NCI-H345 (cell line): ENCODE measurements around the gene CRLF2.
"Not testable (repeated sequence)": the region's sequence is repeated elsewhere in the genome, so short reads cannot be mapped to it uniquely, and the experiment has no call there.

Experiments used
- DNase-seq: peaks from one replicate; lab custom pipeline; 2025; lab: John Stamatoyannopoulos, UW

CRLF2 gene

GRCh38 chrX:1213971-1214370, 1.5 kb upstream of the CRLF2 start:
- DNase-seq: no peak

GRCh38 chrX:1210844-1211243, 1.6 kb downstream of the CRLF2 start:
- no peak for DNase-seq

- DNase-seq: no peak
Observed at GRCh38 chrX:1207496-1208025, 4.9 kb downstream of the CRLF2 start.

GRCh38 chrX:1205681-1206611, 6.5 kb downstream of the CRLF2 start:
- no peak for DNase-seq

DNA sequence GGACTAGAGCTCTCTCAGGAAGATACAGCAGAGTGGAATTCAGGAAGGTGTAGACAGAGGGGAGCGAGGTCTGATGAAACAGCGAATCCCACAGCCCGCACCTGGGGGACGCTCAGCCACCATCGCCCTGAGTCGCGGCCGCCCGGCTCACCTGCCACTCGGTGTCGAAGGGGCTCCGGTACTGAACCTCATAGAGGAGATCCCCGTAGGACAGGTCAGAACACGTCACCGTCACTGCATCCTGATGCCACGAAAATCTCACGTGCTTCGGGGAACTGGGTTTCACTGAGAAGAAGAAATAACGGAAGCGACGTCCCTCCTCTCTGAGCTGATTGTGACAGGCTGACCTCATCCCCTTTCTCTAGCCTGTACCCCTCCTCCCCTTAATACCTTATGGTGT, 10.2 kb downstream of the CRLF2 start:
- no peak for DNase-seq

GRCh38 chrX:1196436-1196835, 16.0 kb downstream of the CRLF2 start:
- DNase-seq: no peak

DNA sequence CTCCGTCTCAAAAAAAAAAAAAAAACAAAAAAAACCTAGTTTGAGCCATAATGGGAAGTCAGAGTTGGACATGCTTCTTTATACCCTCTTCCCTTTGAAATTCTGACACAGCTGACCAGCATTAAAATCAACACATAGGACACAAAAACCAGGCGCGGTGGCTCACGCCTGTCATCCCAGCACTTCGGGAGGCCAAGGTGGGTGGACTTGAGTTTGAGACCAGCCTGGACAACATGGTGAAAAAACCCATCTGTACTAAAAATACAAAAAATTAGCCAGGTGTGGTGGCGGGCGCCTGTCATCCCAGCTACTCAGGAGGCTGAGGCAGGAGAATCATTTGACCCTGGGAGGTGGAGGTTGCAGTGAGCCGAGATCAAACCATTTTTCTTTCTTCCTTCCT, 20.3 kb downstream of the CRLF2 start:
- DNase-seq: not testable (repeated sequence)

DNA sequence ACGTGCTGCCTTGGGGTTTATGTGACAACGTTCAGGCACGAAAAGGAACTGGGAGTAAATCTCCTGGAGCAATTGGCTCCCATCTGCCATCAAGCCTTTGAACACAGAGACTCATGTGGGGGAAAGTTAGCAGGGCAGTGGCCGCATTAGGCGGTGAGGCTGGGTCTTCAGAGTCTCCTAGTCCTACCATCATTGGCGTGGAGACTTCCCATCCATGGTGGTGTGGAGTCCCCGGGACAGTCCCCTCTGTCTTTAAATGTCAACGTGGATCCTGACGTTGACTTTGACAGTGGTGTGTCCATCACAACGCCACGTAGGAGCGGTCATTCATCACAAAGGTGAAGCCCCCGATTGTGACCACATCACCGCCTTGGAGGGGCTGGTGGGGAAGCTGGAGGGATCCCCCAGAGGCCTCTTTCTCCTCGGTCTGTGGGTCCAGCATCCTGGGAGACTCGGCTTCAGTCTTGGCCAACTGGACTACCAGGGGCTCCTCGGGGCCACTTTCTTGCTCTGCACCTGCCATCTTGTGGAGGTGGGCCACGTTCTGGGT, 21.8 kb downstream of the CRLF2 start:
- no peak for DNase-seq

DNA sequence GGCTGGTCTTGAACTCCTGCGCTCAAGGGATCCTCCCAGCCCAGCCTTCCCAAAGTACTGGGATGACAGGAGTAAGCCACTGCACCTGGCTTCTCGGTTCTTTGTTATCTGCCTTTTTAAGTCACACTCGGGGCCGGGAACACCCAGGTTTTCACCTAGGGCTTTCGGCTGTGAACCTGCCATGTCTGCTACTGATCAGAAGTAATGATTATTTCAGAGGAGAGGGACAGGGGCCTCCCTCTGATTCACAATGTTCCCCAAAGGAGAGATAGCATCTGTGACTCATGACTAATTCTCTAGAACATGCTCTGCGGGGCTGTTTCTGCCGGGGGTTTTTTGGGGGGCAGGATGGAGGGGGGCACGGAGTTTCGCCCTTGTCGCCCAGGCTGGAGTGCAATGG, 26.9 kb downstream of the CRLF2 start:
- DNase-seq: no peak

- DNase-seq: no peak
Observed at GRCh38 chrX:1182211-1182610, 30.2 kb downstream of the CRLF2 start.

- DNase-seq: not testable (repeated sequence)
Observed at GRCh38 chrX:1181661-1182060, 30.8 kb downstream of the CRLF2 start.

DNA sequence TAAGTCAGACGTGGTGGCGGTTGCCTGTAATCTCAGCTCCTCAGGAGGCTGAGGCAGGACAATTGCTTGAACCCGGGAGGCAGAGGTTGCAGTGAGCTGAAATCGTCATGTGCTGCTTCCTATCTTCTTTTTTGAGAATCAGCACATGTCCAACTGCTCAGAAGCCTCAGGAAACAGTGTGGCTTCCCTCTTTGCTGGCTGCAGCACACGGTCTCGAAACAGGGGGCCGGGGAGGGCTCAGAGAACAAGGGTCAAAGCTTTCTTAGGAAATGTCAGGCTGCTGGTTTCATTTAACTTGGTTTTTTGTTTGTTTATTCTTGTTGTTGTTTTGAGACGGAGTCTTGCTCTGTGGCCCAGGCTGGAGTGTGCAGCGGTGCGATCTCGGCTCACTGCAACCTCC, 31.3 kb downstream of the CRLF2 start:
- no peak for DNase-seq

DNA sequence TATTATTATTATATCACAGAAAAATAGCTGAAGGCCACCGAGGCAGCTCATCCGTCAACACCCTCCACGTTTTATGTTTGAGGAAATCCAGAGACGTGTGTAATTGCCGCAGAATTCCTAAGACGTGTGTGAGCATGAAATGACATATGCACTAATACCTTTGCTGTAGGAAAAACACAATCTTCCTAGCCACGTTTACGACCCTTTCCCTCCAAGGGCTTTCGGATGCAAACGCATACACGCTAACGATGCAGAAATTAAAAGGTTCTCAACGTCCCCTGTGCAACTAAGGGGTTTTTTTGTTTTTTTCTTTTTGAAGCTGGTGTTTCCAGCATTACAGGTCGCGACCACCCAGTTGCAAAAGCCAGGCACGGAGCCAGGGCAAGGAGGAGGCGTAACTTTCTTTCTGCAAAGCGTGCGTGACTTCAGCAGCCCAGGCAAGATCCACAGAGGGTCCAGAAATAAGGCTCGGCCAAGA, 33.8 kb downstream of the CRLF2 start:
- DNase-seq: no peak

- DNase-seq: not testable (repeated sequence)
Observed at GRCh38 chrX:1176531-1177320, 35.7 kb downstream of the CRLF2 start.

DNA sequence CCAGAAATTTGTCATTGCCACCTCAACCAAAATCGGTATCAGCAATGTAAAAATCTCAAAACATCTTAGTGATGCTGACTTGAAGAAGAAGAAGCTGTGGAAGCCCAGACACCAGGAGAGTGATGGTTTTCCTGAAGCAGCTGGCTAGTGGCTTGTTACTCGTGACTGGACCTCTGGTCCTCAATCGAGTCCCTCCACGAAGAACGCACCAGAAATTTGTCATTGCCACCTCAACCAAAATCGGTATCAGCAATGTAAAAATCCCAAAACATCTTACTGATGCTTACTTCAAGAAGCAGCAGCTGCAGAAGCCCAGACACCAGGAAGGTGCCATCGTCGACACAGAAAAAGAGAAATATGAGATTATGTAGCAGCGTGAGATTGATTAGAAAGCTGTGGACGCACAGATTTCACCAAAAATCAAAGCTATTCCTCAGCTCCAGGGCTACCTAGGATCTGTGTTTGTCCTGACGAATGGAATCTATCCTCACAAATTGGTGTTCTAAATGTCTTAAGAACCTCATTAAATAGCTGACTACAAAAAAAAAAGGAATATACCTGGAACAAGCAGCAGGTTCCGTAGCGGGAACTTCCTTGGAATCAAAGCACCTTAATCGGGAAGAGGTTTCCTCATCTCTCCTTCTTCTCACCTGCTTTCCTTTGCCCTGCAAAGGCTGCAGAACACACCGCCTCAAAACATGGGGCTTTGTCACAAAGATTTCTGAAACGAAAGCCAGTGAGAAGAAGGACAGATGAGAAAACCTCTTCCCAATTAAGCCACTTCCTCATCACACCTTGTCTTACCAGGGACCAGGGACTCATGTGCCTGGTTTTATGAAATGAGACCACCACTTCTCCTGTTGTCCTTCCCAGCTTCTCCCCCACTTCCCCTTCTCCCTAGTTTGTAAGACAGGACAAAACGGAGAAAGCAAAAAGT, 37.6 kb downstream of the CRLF2 start:
- not testable (repeated sequence) for DNase-seq

DNA sequence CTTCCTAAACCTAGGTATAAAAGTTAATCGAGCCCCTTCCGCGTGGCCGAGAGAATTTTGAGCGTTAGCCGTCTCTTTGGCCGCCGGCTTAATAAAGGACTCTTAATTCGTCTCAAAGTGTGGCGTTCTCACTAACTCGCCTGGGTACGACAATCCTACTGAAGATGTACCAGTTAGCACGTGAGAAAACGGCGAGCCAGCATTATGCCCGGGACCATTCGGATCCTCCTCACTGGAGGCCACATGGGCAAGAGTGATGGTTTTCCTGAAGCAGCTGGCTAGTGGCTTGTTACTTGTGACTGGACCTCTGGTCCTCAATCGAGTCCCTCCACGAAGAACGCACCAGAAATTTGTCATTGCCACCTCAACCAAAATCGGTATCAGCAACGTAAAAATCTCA, 39.0 kb downstream of the CRLF2 start:
- not testable (repeated sequence) for DNase-seq

- DNase-seq: no peak
Observed at GRCh38 chrX:1172496-1172895, 40.0 kb downstream of the CRLF2 start.

GRCh38 chrX:1171915-1172314, 40.5 kb downstream of the CRLF2 start:
- not testable (repeated sequence) for DNase-seq

DNA sequence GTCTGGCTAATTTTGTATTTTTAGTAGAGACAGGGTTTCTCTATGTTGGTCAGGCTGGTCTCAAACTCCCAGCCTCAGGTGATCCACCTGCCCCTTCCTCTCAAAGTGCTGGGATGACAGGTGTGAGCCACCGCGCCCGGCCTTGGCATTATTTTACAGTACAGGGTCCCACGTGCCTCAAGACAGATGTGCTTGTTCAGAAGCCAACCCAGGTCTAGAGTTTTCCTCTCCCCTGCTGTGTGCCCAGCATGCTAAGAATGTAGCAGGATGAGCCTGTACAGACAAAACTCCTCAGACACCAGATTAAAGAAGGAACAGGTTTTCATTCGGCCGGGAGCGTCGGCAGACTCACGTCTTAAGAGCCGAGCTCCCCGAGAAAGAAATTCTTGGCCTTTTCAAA, 42.2 kb downstream of the CRLF2 start:
- DNase-seq: no peak

- no peak for DNase-seq
Observed at GRCh38 chrX:1169189-1169588, 43.3 kb downstream of the CRLF2 start.

- DNase-seq: no peak
Observed at GRCh38 chrX:1167918-1168481, 44.4 kb downstream of the CRLF2 start.
